Right cardiac atrium (tissue), 5 donors: ENCODE data around the gene PAMR1. TPM values are rescaled to one million over a fixed set of nuclear protein-coding genes. Genes with fewer than 3 reads are reported as not detected.

Experiments used
- ATAC-seq, 2 donors: fragments of 200-7000 bp; cut with Tn5 transposase; one replicate each; pipeline versions ENCODE4 v1.8.0 to v1.9.1; 2020; ENCODE audit warnings: moderate library complexity in 2 of 2, mild to moderate bottlenecking in 1 of 2
- DNase-seq, 3 donors: peaks; one replicate each; pipeline ENCODE4 v3.0.0-alpha.2; 2020
- H3K27ac ChIP-seq: one replicate; pipeline ENCODE4 v1.5.1; 2013; ENCODE audit warnings: mild to moderate bottlenecking, low read length, control low read depth, moderate library complexity
- H3K27me3 ChIP-seq: one replicate; pipeline ENCODE4 v1.6.1; 2013; ENCODE audit not compliant: control insufficient read depth, insufficient read depth
- H3K4me1 ChIP-seq: one replicate; pipeline ENCODE4 v1.6.1; 2013; ENCODE audit warnings: low read length; ENCODE audit not compliant: control insufficient read depth, insufficient read depth
- H3K4me3 ChIP-seq: one replicate; pipeline ENCODE4 v1.5.1; 2013; ENCODE audit warnings: low read length, control low read depth
- H3K9me3 ChIP-seq: one replicate; pipeline ENCODE4 v1.6.1; 2013; ENCODE audit warnings: low read length; ENCODE audit not compliant: control insufficient read depth
- WGBS: extraction: QIAGEN DNeasy Blood & Tissue Kit; methylation state at CpG from one replicate; pipeline ENCODE4 v1.1.7; 2013; 5-methylcytosine and 5-hydroxymethylcytosine counted together
- intact Hi-C, 4 donors: fragments of 100-400 bp; cut with DNase I; formaldehyde crosslinking; loops; one replicate each; pipeline versions ENCODE4 v1.11.0 to v1.14.0; 2022 to 2023
- long read RNA-seq, 4 donors: library from polyadenylated mRNA; unstranded; transcript quantifications; one replicate each; pipeline ENCODE4 v2.0.0, GENCODE V29; 2020 to 2021
- polyA plus RNA-seq: library from polyadenylated mRNA; stranded (reverse); fragments of 200-250 nt; gene quantifications from one replicate; pipeline ENCODE4 v1.2.3, GENCODE V29; 2013
- total RNA-seq, 4 donors: library from RNA; stranded (reverse); fragmentation: NEBNext Ultra II Directional; extraction: Animal tissue kit (Norgen Biotek cat#: 25700); gene quantifications; one replicate each; pipeline ENCODE4 v1.2.1, GENCODE V29; 2021
- donor health status: healthy with polysubstance abuse.
- donor health status: DM: no; HTN: yes; CAD: no.
- donor health status: DM: no; HTN: no; CAD: no.
- donor health status: DM: no; HTN: yes; CAD: no; lungs with severe emphysema.
- donor health status: DM: yes; HTN: yes; CAD: no.

Gene PAMR1, protein sequence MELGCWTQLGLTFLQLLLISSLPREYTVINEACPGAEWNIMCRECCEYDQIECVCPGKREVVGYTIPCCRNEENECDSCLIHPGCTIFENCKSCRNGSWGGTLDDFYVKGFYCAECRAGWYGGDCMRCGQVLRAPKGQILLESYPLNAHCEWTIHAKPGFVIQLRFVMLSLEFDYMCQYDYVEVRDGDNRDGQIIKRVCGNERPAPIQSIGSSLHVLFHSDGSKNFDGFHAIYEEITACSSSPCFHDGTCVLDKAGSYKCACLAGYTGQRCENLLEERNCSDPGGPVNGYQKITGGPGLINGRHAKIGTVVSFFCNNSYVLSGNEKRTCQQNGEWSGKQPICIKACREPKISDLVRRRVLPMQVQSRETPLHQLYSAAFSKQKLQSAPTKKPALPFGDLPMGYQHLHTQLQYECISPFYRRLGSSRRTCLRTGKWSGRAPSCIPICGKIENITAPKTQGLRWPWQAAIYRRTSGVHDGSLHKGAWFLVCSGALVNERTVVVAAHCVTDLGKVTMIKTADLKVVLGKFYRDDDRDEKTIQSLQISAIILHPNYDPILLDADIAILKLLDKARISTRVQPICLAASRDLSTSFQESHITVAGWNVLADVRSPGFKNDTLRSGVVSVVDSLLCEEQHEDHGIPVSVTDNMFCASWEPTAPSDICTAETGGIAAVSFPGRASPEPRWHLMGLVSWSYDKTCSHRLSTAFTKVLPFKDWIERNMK
- total RNA-seq = 10 to 100 TPM in 1 of 4 donors, 1 to 10 TPM in 3; 6.8 to 23.6 (median 8.9) TPM
- polyA plus RNA-seq = 5.7 TPM
- long read RNA-seq, donor 1, transcript PAMR1-207 (11 exons, 3,142 nt) = major isoform, 8 of 15 reads
- long read RNA-seq, donor 1, partial matches to known transcripts = 4 of 15 reads
- long read RNA-seq, donor 1, other reads (novel, unspliced or antisense) = 0 of 15 reads
- long read RNA-seq, donor 2, transcript PAMR1-207 (11 exons, 3,142 nt) = major isoform, 6 of 6 reads
- long read RNA-seq, donor 2, partial matches to known transcripts = 0 of 6 reads
- long read RNA-seq, donor 2, other reads (novel, unspliced or antisense) = 0 of 6 reads
- long read RNA-seq, donor 3, transcript PAMR1-209 (12 exons, 2,785 nt) = minor isoform, 11 of 89 reads
- long read RNA-seq, donor 3, transcript PAMR1-207 (11 exons, 3,142 nt) = major isoform, 68 of 89 reads
- long read RNA-seq, donor 3, partial matches to known transcripts = 4 of 89 reads
- long read RNA-seq, donor 3, other reads (novel, unspliced or antisense) = 4 of 89 reads
- long read RNA-seq, donor 4, partial matches to known transcripts = 1 of 5 reads
- long read RNA-seq, donor 4, other reads (novel, unspliced or antisense) = 0 of 5 reads

DNA sequence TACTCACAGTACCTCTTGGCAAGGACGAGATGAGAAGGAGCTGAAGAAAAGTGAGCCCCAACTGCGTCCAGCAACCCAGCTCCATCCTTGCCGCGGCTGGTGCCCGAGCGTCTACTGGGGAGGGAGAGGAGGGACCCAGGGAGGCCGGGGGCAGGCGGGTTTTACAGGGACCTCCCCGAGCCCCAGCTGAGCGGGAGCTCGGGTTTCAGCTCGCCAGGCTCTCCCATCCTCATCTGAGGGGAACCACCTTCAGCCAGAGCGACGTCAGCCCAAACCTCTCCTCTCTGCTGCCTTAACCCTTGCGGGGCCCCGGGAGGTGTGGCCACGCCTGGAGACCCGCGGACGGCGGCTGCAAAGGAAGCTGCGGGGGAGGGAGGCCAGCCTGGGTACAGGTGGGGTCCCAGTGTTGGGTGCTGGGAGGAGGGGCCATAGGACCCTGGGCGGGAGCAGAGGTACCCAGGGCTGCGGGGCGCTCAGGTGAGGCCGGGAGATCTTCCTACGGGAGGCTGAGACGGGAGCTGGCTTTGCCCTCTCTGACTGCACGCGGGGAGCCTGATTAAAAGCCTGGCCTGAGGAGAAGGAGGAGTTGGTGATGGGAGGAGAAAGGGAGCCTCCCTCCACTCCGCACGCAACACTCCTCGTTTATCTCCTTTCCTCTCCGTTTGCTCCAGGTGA, at the start of gene PAMR1:
Gene PAMR1 (minus strand): TSS at position 116 of the 675 bp plus-strand sequence. CDS start 31 bp downstream, at position 85.
- peak within 1 kb of the TSS; percentile 38 for H3K4me3 ChIP-seq
- intact Hi-C loops = no loop called here
- H3K27ac ChIP-seq = no peak within 1 kb of the TSS
- H3K4me1 ChIP-seq = no peaks in the 10 kb centered on the region
- WGBS = 2% methylated on average over 34 of the region's 34 CpGs
- DNase-seq (peak; percentile 70 to 83 (median 79)), ATAC-seq (peak; percentile 89 to 91)
- H3K9me3 ChIP-seq = no peaks in the 10 kb centered on the region
- H3K27me3 ChIP-seq = no peaks in the 10 kb centered on the region

DNA sequence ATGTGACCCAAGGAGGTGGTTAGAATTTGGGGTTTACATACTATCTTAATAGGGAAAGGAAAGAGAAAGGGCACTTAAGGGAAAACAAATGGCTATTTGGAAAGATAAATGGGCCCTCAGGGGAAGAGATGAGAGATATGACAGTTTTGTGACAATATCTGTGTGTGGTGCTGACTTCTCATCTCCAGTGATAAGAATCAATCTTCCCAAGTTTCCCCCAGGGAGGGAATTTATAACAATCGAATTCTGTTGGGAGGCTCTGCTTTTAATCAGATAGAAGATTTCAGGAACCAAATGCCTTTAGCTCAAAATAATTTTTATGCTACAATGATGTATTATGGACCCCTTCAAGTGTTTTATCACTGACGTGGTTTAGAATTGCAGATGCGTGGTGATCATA, 46.3 kb upstream of the PAMR1 start:
- 59% methylated on average over 3 of the region's 3 CpGs for WGBS
- ATAC-seq = no peak
- intact Hi-C loops = no loop called here

DNA sequence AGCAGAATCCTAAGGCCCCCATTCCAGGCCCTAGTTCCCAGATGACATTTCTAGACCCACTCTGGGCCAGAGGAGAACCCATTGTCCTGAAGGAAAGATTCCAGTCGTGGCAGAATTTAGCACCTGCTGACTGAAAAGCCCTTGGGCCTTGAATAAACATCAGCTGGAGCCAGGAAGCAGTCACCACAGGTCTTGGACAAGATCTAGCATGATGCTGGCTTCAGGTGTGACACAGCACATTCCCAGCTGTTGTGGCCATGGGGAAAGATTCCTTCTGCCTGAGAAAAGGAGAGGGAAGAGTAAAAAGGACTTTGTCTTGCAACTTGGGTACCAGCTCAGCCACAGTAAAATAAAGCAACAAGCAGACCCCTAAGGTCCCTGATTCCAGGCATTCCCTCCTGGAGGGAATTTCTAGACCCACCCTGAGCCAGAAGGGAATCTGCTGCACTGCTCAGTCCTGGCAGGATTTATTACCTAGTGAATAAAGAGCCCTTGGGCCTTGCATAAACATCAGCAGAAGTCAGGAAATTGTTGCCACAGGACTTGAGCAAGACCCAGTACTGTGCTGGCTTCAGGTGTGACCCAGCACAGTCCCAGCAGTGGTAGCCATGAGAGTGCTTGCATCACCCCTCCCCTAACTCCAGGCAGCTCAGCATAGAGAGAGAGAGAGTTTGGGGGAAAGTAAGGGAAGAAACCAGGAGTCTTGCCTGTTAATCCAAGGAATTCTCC, 42.5 kb upstream of the PAMR1 start:
- Histone ChIP-seq H3K9me3 (no peaks in the 10 kb centered on the region), H3K4me3 (no peak overlapping the region), H3K27ac (no peak overlapping the region), H3K4me1 (peaks cover 1% of the 10 kb centered on the region), H3K27me3 (no peaks in the 10 kb centered on the region)
- 32% methylated on average over 1 of the region's 1 CpG for WGBS
- intact Hi-C loops = no loop called here
- DNase-seq (no peak), ATAC-seq (no peak)

More for the DNA sequence above, 46.3 kb upstream of the PAMR1 start:
- no peaks in the 10 kb centered on the region for H3K9me3 ChIP-seq
- H3K4me1 ChIP-seq = no peaks in the 10 kb centered on the region
- no peak overlapping the region for H3K4me3 ChIP-seq
- DNase-seq = no peak
- no peaks in the 10 kb centered on the region for H3K27me3 ChIP-seq
- H3K27ac ChIP-seq = no peak overlapping the region

DNA sequence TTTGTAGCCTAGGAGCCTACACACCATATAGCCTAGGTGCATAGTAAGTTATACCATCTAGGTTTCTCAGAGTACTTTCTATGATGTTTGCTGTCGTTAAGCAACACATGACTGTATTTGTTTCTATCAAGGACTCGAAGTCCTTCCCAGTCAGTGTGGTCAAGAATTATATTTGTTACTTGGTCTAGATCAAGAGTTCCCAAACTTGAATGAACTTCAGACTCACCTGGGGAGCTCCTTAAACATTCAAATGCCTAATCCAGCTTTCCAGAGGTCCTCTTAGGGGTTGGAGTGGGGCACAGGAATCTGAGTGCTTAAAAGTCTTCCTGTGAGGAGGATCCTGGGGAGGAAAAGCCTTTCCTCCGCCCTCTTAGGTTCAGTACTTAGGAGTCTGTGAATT, 41.5 kb upstream of the PAMR1 start:
- H3K4me1 ChIP-seq = peaks cover 1% of the 10 kb centered on the region
- 85% methylated on average over 3 of the region's 3 CpGs for WGBS

DNA sequence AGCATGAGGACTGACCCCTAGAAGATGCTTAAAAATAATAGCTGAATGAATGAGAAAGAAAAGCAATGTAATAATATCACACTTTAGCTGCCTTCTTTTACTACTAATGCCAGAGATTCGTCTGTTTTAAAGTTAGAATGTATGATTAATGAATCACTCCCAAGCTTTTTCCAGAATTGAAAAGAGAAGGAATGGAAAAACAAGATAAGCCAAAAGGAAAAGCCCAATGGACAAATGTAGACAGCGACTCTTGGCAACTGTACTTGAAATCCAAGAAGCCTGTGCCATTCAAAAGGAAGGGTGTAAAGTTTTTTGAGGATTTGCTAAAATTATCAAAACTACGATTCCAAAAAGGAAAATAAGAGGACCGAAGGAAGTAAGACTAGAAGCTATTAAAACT, 40.8 kb upstream of the PAMR1 start:
- 29% methylated on average over 4 of the region's 4 CpGs for WGBS
- Histone ChIP-seq H3K27me3 (no peaks in the 10 kb centered on the region), H3K27ac (no peak overlapping the region), H3K4me1 (peaks cover 1% of the 10 kb centered on the region), H3K4me3 (no peak overlapping the region), H3K9me3 (no peaks in the 10 kb centered on the region)
- DNase-seq (no peak), ATAC-seq (peak in 1 of 2 donors; percentile 45)
- intact Hi-C loops = no loop called here

More for the DNA sequence above, 41.5 kb upstream of the PAMR1 start:
- H3K9me3 ChIP-seq = no peaks in the 10 kb centered on the region
- no peak overlapping the region for H3K27ac ChIP-seq
- ATAC-seq (no peak), DNase-seq (no peak)
- intact Hi-C loops = no loop called here
- H3K4me3 ChIP-seq = no peak overlapping the region
- H3K27me3 ChIP-seq = no peaks in the 10 kb centered on the region

DNA sequence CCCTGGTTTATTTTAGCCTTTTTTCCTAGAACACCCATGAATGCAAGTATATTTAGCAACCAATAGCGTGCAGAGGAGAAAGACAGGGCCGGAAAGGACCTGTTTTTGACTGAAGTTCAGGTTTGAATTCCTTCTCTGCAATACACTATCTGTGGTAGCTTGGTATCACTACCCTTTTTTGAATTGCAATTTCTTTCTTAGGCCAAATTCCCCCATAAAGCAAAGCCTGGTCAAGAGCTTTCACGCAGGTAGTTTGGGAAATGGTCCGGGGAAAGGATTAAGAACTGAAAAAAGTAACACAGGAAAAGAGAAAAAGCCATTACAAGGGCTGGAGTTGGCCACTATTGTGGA, 38.8 kb upstream of the PAMR1 start:
- DNase-seq = no peak
- ATAC-seq = no peak
- no peak overlapping the region for H3K27ac ChIP-seq
- no peaks in the 10 kb centered on the region for H3K27me3 ChIP-seq
- H3K4me1 ChIP-seq = peaks cover 1% of the 10 kb centered on the region
- WGBS = 59% methylated on average over 4 of the region's 4 CpGs
- intact Hi-C loops = no loop called here
- no peak overlapping the region for H3K4me3 ChIP-seq
- H3K9me3 ChIP-seq = no peaks in the 10 kb centered on the region

DNA sequence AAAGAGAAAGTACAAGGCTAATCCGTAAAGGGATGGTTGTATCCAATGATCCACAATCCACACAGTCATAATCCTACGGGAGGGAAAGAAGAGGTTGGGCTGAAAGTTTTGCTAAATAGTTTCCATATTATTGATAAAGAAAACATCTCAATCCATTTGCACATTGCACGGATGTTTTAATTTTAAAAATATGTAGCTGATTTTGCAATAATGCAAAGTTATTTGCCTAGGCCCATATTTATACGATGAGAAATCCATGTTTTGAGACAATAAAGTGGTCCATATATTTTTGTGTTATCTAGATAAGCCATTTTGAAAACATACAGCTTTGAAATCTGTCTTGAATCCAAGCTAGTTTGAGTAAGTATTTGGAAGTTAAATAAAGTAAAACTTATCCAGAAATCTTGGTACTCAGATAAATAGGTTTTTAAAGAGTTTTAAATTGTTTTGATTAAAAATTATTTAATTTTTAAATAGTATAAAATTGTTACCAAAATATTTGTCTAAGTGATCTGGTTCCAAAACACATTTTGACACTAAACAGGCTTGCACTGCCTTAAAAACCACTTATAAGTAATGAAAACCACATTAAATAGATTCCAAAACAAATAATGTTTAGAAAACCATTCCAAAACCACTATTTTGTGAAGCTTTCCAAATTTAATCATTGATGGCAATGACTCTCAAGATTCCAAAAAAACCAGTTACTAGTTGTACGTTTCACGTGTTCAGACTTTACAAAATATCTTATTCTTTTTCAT, 38.2 kb upstream of the PAMR1 start:
- DNase-seq = no peak
- H3K27me3 ChIP-seq = no peaks in the 10 kb centered on the region
- no peaks in the 10 kb centered on the region for H3K9me3 ChIP-seq
- H3K4me3 ChIP-seq = no peak overlapping the region
- WGBS = 58% methylated on average over 6 of the region's 6 CpGs
- no peak overlapping the region for H3K27ac ChIP-seq
- intact Hi-C loops = no loop called here
- H3K4me1 ChIP-seq = peaks cover 1% of the 10 kb centered on the region
- ATAC-seq = peak in 1 of 2 donors; percentile 19

DNA sequence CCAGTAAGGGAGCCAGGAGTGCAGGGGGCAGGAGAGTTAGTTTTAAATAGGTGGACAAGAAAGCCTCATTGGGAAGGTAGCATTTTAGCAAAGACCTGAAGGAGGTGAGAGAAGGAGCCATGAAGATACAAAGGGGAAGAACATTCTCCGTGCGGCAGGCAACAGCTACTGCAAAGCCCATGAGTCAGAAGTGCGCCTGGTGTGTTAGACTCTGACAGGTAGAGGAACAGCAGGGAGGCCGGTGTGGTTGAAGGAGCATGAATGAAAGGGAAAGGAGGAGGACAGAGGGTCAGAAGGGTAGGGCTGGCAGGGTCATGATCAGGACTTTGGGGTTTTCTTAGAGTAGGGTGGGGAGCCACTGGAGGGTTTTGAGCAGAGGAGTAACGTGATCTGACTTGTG, 34.5 kb upstream of the PAMR1 start:
- Histone ChIP-seq H3K4me1 (peaks cover 1% of the 10 kb centered on the region), H3K27ac (no peak overlapping the region), H3K4me3 (no peak overlapping the region), H3K9me3 (no peaks in the 10 kb centered on the region), H3K27me3 (no peaks in the 10 kb centered on the region)
- intact Hi-C loops = no loop called here
- WGBS = 88% methylated on average over 5 of the region's 5 CpGs
- ATAC-seq = no peak
- no peak for DNase-seq

DNA sequence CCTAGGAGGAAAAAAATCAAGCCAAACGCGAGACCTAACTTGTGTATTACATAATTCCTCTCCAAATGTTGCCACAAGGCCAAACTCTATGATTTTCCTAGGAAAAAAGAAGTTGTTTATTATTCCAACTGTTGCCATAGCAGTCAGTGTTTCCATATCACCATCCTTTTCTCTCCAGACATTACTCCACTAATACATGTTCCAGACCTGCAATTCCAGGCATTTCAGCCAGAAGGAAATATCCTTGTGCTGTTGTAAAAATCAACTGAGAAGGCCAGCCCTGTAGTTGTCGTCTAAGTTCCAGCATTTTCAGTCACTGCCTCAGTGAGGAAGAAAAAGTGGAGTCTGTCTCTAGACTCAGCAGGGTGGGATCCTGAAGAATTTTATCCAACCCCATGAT, 33.1 kb upstream of the PAMR1 start:
- H3K4me3 ChIP-seq = no peak overlapping the region
- intact Hi-C loops = no loop called here
- H3K27ac ChIP-seq = peak overlapping the region; percentile 57
- peak; percentile 79 to 92 for ATAC-seq
- no peaks in the 10 kb centered on the region for H3K4me1 ChIP-seq
- WGBS = 44% methylated on average over 3 of the region's 3 CpGs
- H3K27me3 ChIP-seq = no peaks in the 10 kb centered on the region
- no peaks in the 10 kb centered on the region for H3K9me3 ChIP-seq
- no peak for DNase-seq
